Stimulated activated CD4-positive, alpha-beta T cell treated with anti-CD3 and anti-CD28 coated beads, Interleukin-4, amount 100 ng/mL, for 24 hours (primary cell): ENCODE results near the gene ZNF248.
"Not testable (repeated sequence)": the region's sequence is repeated elsewhere in the genome, so short reads cannot be mapped to it uniquely, and the experiment has no call there.

Experiments
- DNase-seq: peaks from one replicate; pipeline ENCODE4 v3.0.0-alpha.2; 2020

Gene ZNF248

DNA sequence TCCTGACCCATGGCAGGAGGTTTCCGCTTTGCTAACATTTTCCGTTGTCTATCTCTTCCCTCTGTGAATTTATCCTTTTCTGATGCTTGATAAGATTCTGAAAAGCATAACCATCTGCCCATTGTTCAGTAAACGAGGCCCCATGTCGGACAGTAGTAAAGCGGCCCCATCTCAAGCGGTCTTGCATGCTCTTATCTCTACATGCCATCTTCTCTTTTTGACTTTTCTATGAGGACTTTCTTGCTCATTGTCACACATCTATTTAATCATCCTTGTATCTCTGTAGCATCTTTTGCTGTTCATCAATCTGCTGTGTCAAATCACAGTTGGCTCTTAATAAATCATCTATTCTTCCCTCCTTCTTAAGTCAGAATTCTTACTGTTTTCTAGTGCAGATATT lies 37.6 kb downstream of the ZNF248 start:
- no peak for DNase-seq

DNA sequence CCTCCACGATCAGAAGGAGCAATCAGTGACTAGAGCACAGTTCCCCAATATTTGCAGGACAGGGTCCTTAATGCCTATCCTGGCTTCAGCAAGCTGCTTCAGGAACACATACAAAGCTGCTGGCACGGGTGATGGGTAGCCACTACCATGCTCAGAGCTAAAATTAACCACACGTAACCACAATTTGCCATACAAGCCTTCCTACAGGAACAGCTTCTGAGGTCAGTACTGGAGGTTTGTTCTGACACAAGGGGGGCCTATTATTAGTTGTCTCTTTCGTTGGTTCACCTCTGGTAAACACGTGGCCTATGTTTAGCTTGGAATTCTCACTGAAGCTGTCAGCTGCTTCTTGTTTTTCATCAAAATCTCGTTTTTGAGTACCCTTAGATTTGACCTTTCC lies 41.1 kb downstream of the ZNF248 start:
- no peak for DNase-seq

DNA sequence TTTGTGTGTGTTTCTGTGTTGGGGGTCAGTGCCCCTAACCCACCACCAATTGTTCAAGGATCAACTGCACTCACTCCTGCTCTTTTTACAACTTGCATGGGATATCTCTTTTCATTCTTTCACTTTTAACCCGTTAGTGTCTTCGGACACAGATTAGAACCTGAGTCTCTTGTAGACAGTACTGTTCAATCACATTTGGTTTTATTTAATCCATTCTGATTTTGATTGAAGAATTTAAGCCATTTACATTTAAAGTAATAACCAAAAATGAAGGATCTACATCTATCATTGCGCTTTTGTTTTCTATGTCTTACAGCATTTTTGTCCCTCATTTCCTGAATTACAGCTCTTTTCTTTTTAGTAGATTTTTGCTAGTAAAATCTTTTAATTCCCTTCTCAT lies 43.6 kb downstream of the ZNF248 start:
- DNase-seq, result no peak

DNA sequence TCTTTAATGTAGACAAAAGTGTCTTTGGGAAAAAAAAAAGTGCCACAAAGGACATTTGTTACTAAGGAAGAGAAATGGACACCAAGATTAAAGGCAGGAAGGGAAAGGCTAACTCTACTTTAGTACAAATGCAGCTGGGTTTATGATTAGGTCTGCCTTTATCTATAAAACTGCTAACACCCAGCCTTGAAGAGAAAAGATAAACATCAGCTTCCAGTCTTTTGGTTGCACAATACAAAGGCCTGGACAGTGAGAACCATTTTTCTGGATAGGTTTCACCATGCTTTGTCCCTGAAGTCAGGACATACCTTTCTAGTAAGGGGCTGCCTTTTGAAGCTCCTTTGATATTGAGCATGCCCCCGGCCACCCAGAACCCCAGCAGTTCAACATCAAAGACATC lies 45.1 kb downstream of the ZNF248 start:
- no peak for DNase-seq

DNA sequence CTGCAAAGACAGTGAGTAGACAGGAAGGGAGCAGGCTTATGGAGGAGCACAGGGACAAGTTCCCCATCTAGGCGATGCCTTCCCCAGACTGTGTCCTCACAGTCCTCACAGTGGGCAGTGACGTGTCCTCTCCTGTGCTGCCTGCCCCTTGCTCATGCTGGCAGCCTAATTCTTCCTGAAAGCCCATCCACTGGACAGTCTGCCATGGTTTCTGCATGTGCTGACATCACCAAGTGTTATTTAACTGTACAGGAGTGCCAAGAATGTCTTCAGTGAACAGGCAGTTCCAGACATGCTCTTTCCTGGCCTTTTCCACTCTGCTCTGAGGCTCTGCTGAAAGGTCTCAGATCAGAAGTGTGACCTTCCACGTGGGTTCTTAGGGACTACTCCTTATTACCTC lies 54.1 kb downstream of the ZNF248 start:
- DNase-seq, result no peak

DNA sequence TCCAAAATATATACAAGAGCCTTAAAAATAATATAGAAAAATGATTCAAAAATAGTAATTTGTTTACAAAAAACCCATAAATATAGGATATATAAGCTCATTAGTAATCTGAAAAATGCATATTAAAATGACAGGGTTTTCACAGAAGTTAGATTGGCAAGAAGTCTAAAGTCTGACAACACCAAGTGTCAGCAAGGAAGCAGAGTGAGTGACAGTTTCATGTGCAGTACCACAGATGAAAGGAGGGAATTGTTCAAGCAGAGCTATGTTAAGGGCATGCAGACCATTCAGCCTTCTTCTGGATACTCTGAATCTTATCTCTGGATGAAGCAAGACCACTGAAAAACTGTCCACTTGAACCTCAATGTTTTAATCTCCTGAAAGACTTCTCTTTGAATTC lies 55.9 kb downstream of the ZNF248 start:
- DNase-seq, result no peak

DNA sequence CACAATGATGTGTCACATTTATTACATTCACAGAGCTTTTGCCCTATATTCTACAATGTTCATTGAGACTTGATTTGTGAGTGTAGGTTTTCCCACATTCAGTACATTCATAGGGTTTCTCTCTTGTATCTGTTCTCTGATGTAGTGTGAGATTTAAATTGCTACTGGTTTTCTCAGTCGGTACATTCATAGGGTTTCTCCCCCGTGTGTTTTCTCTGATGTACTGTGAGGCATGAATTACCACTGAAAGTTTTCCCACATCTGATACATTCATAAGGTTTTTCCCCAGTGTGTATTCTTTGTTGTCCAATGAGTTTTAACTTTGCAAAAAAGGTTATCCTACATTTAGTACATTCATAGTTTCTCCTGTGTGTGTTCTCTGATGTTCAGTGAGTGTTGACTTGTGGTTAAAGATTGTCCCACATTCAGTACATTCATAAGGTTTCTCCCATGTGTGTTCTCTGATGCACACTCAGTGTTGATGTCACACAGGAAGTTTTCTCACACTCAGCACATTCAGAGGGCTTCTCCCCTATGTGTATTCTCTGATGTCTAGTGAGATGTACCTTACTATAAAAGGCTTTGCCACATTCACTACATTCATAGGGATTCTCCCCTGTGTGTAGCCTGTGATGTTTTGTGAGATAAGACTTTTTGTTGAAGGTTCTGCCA lies 63.0 kb downstream of the ZNF248 start:
- no peak for DNase-seq

DNA sequence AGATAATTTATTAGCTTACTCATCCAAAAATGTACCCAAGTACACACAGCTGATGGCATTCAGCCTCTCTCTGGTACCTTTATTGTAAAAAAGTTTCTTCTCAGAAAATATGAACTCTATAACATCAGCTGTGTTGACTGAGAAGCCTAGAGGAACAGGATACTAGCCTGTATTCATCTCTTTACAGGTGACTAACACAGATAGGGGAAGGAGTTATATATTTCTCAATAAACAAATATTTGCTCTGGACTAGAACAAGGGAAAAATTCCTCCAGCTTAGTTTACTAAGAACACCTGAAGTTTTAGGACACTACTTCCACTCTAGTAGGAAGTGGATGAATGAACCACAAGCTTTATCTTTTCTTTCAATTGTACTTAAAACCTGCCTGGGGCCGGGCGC lies 67.8 kb downstream of the ZNF248 start:
- DNase-seq, result no peak

DNA sequence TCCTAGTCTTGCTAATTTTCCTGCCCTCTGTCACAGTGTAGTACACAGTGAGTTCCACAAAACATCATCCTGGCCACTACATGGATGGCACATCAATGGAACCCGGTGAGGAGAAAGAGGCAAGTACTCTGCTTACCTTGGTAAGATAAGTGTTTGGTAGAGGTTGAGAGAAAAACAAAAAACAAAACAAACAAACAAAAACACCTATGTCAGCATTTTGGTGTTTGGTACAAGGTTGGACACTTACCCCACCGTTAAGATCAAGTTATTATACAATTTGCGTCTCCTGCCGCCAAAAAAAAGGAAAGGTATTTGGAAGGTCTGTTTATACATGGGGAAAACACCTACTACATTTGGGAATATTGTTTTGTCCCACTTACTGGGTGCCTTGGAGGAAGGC lies 72.7 kb downstream of the ZNF248 start:
- no peak for DNase-seq

DNA sequence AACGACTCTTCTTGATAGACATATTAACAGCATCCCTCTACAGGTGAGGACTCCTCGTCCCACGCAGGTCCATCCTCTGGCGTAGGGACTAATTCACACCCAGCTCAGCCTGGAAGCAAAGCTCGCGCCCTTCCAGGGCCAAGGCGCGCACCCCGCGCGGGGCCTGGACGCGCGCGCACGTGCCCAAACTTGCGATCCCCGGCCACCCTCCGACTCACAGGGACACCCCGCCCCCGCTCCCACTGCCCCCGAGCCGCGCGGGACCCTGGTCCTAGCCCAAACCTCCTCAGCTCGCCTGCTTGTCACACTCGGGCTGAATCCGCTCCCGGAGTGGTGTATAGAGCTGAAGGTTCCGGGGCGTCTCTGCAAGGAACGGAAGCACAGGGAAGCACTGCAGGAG lies 76.9 kb downstream of the ZNF248 start:
- no peak for DNase-seq

DNA sequence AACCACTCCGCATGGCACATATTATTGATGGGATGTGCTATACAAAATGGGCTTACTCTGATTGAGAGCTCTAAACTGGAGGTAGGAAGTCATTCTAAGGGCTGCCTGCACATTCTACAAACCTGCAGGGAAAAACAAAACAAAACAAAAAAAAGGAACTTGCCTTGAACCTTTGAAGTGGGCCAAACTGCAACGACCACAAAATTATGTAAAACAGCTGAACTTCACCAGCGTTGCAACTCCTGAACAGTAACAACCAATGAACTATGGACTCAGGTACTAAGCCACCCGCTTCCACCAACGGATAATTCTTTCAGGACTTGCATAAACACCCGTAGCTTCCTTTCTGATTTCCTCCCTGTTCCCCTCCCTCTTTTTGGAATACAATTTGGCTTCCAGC lies 80.4 kb downstream of the ZNF248 start:
- no peak for DNase-seq

DNA sequence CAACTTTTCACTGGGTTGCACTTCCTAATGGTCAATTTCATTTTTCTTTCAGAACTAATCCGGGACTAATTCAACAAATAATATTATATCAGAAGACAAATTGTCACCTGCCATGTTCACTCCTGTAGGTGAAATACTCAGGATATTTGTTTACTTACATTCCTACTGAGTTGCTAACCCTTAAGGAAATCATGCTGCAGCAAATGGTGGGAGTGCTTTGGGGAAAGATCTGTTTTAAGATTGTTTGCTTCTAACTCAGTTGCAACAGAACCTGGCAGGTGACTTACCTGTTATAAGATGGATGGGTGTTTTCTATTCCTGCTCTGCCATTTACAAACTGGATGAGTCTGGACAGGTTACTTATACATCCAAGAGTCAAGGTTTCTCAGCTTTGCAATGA lies 81.8 kb downstream of the ZNF248 start:
- no peak for DNase-seq

DNA sequence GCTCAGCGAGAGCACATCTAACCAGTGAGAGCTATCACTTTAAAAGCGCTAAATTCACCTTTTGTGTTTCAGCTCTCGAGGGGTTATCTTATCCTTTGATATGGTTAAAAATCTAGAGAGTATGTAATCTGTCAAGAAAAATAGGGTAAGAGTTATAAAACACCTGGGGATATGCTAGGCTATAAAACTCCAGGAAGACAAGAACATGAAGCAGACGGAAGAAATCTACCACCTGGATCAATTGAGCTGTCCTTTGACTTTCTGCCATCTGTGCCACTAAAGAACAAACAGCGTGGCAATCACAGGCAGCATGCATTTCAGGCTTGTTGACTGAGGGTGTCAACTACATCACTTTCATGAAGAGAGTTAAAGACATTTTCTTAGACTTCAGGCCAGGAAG lies 83.1 kb downstream of the ZNF248 start:
- DNase-seq, result no peak

DNA sequence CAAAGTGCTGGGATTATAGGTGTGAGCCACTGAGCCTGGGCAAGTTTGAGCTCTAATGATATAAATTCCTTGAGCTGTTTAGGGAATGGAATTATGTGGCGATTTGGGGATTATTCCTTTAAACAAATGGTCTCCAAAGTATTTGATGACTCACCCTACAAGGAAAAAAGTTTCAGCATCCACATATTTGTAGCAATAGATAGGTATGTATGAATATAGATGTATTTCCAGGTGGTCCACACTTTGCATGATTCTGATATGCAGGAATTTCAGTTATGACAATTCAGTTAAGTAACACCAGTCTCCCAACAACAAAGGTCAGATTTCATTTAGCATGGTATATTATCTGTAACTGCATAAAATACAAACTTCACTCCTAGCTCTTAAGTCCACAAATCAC lies 92.2 kb downstream of the ZNF248 start:
- DNase-seq, result no peak

DNA sequence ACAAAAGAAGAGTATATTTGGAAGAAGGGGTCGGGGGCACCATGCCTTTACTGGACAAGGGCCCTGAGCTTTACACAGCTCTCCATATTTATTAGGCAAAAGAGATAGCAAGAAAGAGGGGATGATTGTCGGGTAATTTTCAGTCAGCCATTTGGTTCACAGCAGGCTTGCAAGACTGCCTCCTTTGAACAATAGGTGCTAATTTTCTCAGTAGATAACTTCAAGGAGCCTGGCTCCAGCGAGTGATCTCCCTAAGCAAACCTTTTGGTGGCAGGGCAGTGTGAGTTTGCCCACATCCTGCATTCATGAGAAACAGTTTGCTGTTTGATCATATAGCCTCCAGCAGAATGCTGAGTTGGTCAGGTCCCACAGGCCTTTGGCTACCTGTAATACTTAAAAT lies 94.3 kb downstream of the ZNF248 start:
- no peak for DNase-seq

DNA sequence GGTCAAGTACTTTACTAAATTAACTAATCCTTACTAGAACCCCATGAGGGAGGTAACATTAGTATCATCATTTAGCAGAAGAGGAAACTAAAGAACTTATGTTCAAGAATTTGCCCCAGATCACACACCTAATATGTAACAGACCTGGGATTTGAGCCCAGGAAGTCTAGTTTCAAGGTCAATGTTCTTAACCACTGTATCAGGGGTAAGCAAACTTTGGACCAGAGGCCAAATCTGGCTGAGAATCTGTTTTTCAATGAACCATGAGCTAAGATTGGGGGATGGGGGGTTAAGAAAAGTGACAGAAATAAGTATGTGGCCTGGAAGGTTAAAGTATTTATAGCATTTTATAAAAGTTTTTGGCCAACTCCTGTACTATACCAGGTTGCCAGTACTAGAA lies 95.1 kb downstream of the ZNF248 start:
- DNase-seq, result no peak

DNA sequence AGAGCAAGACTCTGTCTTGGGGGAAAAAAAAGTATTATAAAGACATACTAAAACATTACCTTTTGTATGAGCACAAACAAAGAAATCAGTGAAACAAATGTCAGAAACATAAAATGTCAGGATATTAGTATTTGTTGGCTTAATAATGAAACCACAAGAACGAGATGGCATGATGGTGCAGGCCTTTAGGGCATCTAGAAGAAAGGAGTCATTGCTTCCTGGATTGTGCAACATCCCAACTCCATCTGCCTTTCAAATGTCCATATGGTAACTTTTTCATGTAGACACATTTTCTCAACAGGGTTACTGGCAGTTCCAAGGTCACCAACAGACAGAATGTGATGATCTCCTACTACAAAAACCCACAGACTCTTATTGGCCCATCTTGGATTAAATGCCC lies 96.6 kb downstream of the ZNF248 start:
- DNase-seq, result no peak

DNA sequence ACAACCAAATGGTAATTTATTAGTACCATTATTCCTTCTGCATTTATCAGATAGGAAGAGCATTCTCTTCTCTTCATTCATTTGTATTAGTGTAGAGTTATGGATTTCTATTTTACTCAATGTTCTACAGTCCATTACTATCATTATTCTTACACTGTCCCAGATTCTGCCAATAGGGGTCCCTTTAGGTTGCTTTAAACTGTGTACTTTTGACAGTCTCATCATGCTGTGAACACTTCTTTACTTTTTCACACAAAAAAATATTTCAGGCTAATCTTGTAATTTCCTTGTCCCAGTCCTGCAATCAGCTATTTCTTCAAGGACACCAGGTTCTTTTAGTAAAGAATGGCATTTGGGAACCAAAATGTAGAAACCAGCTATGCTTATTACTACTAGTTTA lies 99.3 kb downstream of the ZNF248 start:
- DNase-seq, result no peak

DNA sequence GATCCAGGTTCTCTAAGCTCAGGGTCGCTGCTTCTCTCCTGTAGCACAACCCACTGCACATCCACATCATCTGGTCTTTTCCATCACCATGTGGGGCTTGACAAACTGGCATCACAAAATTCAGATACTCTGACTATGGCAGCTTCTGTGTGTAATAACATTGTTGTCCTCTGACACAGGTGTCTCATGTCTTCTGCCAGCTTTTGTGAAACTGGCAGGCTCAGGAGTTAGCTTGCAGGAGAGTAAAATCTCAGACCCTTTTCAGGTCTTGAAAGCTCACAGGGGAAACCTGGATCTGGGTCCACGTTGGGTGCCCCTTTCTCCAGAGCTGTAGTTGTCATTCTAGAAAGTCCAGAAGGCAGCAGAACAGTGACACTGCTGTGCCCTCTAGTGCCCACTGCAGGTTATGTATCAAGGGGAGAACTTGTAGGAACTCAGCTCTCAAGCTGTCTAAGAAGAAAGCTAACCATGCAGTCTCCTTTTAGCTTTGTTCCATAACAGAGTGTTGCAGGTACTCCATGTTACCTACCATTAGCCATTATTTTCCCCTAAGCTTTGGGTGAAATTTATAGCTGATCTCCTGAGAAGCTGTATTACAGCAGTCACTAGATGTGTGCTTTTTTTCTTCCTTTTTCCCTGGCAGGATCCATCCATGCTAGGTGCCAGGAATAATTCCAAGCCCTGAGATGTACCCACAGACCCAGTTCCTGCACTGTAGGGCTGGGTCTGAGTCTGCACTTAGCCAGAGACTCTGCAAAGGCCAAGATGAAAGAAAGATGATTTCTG lies 102.7 kb downstream of the ZNF248 start:
- DNase-seq, result no peak

DNA sequence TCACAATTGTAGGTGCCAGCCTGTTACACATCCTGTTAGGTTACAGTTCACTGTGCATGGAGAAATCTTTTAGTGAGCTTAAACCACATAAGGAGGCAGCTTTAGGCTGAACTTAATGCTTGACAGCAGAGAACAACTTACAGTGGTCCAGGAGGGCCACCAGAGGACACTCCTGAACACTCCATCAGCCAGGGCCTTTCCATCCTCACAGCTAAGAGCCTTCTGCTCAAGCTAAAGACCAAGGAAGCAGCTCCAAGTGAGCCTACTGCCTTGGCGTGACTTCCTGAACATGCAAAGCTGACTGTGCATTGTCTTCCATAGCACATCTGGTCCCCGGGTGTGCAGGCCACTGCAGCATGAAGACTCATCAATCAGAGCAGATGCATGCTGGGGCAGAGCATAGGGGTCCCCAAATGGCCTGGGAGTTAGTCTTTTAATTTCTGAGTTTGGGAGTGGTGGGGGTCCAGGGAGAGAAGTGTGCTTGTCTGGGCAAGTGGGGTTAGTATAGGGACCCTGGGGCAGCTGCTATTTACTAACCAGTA lies 105.0 kb downstream of the ZNF248 start:
- DNase-seq, result no peak

DNA sequence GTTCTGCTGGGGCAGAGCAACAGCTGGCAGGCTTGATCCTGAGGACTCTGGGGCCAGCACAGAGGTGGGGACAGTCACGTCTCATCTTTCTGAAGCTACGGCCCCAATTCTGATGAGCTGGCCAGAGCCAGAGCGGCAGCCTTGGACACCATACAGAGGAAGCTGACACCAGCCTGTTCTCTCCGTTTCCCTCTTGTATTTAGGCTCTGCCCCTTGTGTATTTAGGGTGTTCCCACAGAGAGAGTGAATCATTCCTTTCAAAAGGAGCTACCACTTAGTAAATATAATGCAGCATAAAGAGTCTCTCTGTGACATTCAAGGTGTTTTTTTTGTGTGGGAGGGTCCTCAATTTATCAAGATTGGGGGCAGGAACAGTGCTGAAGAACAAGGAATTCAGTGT lies 109.2 kb downstream of the ZNF248 start:
- DNase-seq, result no peak

DNA sequence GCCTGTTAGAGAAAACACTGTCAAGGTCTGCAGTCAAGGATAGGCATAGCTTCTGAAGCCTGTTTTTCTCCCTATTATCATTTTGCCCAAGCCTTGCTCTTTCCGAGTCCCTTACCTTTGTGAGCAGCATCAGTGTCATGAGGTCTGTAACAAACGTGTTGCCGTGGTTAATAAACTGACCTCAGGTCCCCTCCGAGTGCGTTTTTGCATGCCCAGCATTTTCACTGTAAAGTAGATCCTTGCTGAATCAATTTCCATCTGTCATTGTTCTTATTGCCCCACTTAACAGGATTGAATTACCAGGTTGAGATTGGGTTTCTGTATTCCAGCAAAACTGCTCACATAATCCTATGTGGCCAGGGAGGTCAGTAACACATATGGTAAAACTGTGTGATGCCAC lies 110.3 kb downstream of the ZNF248 start:
- DNase-seq, result no peak

DNA sequence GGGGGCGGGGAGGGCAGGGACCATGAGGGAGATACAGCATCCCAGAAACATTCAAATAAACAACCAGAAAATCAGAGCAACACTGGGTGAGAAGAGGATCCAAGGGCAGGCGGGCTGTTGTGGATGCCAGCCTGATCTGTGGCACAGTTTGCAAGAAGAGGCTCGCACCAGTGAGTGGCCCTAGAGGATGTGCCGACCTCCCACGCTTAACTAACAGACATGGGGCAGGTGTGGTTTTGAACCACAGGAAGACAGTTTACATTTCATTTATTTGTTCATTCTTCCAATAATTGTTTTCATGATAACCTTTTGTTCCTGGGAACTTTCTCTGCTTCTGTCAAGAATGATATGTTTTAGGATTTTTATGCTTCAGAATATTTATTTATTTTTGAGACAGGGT lies 115.6 kb downstream of the ZNF248 start:
- DNase-seq, result no peak

DNA sequence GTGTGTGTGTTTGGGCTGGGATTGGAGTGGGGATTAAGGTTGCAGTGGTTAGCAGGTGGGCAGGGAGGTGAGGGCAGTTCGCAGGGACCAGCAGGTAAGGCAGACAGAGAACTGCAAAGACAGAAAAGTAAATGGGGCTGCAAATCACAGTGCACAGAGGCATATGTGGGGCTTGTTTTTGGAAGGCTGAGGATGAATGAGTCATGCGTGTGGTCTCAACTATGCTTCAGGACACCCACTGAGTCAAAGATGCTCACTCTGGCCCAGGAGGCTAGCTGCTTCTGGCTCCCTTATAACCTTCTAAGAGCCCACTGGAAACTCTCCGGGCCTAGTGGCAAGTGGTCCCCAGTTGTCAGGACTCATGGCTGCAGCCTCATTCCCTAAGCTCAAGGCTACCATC lies 118.2 kb downstream of the ZNF248 start:
- no peak for DNase-seq

DNA sequence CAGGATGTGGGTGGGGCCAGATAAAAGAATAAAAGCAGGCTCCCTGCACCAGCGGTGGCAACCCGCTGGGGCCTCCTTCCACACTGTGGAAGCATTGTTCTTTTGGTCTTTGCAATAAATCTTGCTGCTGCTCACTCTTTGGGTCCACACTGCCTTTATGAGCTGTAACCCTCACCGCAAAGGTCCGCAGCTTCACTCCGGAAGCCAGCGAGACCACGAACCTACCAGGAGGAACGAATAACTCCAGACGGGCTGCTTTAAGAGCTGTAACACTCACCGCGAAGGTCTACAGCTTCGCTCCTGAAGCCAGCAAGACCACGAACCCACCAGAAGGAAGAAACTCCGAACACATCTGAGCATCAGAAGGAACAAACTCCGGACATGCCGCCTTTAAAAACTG lies 119.2 kb downstream of the ZNF248 start:
- DNase-seq, result not testable (repeated sequence)
